A673 (cell line): ENCODE results near the gene USP10. TPM values are rescaled to one million over a fixed set of nuclear protein-coding genes. Genes with fewer than 3 reads are reported as not detected.

ENCODE experiments used
- BruUV-seq: library from RNA; stranded (reverse); fragments of 400-500 nt; replicated peaks from 2 replicates; lab custom pipeline; 2021; lab: Mats Ljungman, UMichigan
- CTCF ChIA-PET: fragments of 300-600 bp; sonication (Branson Sonifier 250); formaldehyde crosslinking; loops from one replicate; lab custom pipeline; 2022; ENCODE audit warnings: antibody characterized with exemption; lab: Charles Lee
- POLR2A ChIA-PET: fragments of 300-600 bp; sonication (Branson Sonifier 250); formaldehyde crosslinking; loops from one replicate; lab custom pipeline; 2022; ENCODE audit warnings: antibody characterized with exemption; ENCODE audit not compliant: low non-redundant PET; lab: Charles Lee
- DNase-seq: peaks from one replicate; pipeline ENCODE4 v3.0.0-alpha.2; 2015; ENCODE audit warnings: low spot score
- H3K27ac ChIP-seq: fragments of 200-600 bp; sonication (generic); 2 replicates; pipeline ENCODE4 v1.5.1; 2016; ENCODE audit warnings: mixed run types, low read depth, mild to moderate bottlenecking, mixed read lengths, antibody characterized with exemption, low read length; ENCODE audit not compliant: poor library complexity, severe bottlenecking
- H3K27me3 ChIP-seq: fragments of 200-600 bp; sonication (generic); replicated peaks from 2 replicates; pipeline ENCODE4 v1.6.1; 2017; ENCODE audit warnings: mixed run types, low read depth, mild to moderate bottlenecking, mixed read lengths, antibody characterized with exemption, low read length; ENCODE audit not compliant: insufficient read depth, poor library complexity
- H3K36me3 ChIP-seq: fragments of 200-600 bp; sonication (generic); 2 replicates; pipeline ENCODE4 v1.6.1; 2016; ENCODE audit warnings: mixed run types, mild to moderate bottlenecking, mixed read lengths, antibody characterized with exemption, low read length; ENCODE audit not compliant: insufficient read depth, poor library complexity, severe bottlenecking
- H3K4me1 ChIP-seq: fragments of 200-600 bp; sonication (generic); 2 replicates; pipeline ENCODE4 v1.6.1; 2017; ENCODE audit warnings: mixed run types, mild to moderate bottlenecking, mixed read lengths, antibody characterized with exemption, low read length; ENCODE audit not compliant: insufficient read depth, poor library complexity, severe bottlenecking
- H3K4me3 ChIP-seq: fragments of 200-600 bp; sonication (generic); 2 replicates; pipeline ENCODE4 v1.5.1; 2016; ENCODE audit warnings: low read depth, mixed run types, mild to moderate bottlenecking, mixed read lengths, low read length; ENCODE audit not compliant: poor library complexity, severe bottlenecking
- H3K9me3 ChIP-seq: fragments of 200-600 bp; sonication (generic); 2 replicates; pipeline ENCODE4 v1.6.1; 2016; ENCODE audit warnings: mixed run types, low read depth, mild to moderate bottlenecking, mixed read lengths, antibody characterized with exemption, low read length; ENCODE audit not compliant: poor library complexity, severe bottlenecking
- CTCF ChIP-seq: fragments of 300-800, 200-600 bp; sonication (generic); conservative IDR thresholded peaks from 2 replicates; pipeline ENCODE4 v1.5.1; 2017; ENCODE audit warnings: low read depth, mild to moderate bottlenecking, antibody characterized with exemption, low read length, moderate library complexity, mixed read lengths
- EZH2 ChIP-seq: fragments of 200-600 bp; sonication (generic); IDR thresholded peaks from 2 replicates; pipeline ENCODE4 v1.6.1; 2017; ENCODE audit warnings: borderline replicate concordance, low read depth, mild to moderate bottlenecking, mixed read lengths, antibody characterized with exemption, low read length; ENCODE audit not compliant: poor library complexity, severe bottlenecking
- intact Hi-C: fragments of 100-400 bp; cut with micrococcal nuclease; formaldehyde crosslinking; loops from one replicate; pipeline ENCODE4 v1.10.0; 2022; ENCODE audit not compliant: unreplicated experiment
- total RNA-seq: library from RNA; stranded (reverse); gene quantifications from 2 replicates; pipeline ENCODE4 v1.2.3, GENCODE V29; 2021

The USP10 gene
- total RNA-seq, 1 experiment from 2014 or later: 171 TPM

GRCh38 chr16:84821179-84821578 is 121.4 kb downstream of the USP10 start:
- H3K27ac ChIP-seq: no peak overlapping the region
- H3K27me3 ChIP-seq: no peaks in the 10 kb centered on the region
- intact Hi-C loops: no loop called here
- no TSS peak for BruUV-seq
- TF ChIP-seq CTCF (no peak), EZH2 (no peak)
- DNase-seq: no peak
- no peak overlapping the region for H3K4me3 ChIP-seq
- no peaks in the 10 kb centered on the region for H3K36me3 ChIP-seq
- CTCF ChIA-PET: no interaction called here
- POLR2A ChIA-PET: no interaction called here
- no peaks in the 10 kb centered on the region for H3K9me3 ChIP-seq
- H3K4me1 ChIP-seq: no peaks in the 10 kb centered on the region

GRCh38 chr16:84821728-84822689 is 122.2 kb downstream of the USP10 start:
- DNase-seq: no peak

GRCh38 chr16:84822990-84823389 is 123.2 kb downstream of the USP10 start:
- ChIA-PET POLR2A (interaction anchor here (0.6 kb wide), 1 partner anchor 1649 kb away, joined by 4 read pairs; no protein-coding TSS in a partner anchor), CTCF (no interaction called here)
- DNase-seq: no peak
- intact Hi-C loops: no loop called here
- Histone ChIP-seq H3K27ac (no peak overlapping the region), H3K36me3 (no peaks in the 10 kb centered on the region), H3K4me1 (no peaks in the 10 kb centered on the region), H3K4me3 (no peak overlapping the region), H3K27me3 (no peaks in the 10 kb centered on the region), H3K9me3 (no peaks in the 10 kb centered on the region)
- TF ChIP-seq EZH2 (no peak), CTCF (no peak)
- no TSS peak for BruUV-seq

More at GRCh38 chr16:84821728-84822689, 122.2 kb downstream of the USP10 start:
- H3K9me3 ChIP-seq: no peaks in the 10 kb centered on the region
- CTCF ChIA-PET: no interaction called here
- POLR2A ChIA-PET: no interaction called here
- H3K4me3 ChIP-seq: no peak overlapping the region
- no peaks in the 10 kb centered on the region for H3K36me3 ChIP-seq
- H3K27ac ChIP-seq: no peak overlapping the region
- TF ChIP-seq EZH2 (no peak), CTCF (no peak)
- intact Hi-C loops: no loop called here
- H3K4me1 ChIP-seq: no peaks in the 10 kb centered on the region
- H3K27me3 ChIP-seq: no peaks in the 10 kb centered on the region
- BruUV-seq: no TSS peak
